Measurements from ENCODE around the gene SPRN.
A peak's percentile ranks its signal among the peaks of the same experiment; 100 is the strongest.

The SPRN gene

DNA sequence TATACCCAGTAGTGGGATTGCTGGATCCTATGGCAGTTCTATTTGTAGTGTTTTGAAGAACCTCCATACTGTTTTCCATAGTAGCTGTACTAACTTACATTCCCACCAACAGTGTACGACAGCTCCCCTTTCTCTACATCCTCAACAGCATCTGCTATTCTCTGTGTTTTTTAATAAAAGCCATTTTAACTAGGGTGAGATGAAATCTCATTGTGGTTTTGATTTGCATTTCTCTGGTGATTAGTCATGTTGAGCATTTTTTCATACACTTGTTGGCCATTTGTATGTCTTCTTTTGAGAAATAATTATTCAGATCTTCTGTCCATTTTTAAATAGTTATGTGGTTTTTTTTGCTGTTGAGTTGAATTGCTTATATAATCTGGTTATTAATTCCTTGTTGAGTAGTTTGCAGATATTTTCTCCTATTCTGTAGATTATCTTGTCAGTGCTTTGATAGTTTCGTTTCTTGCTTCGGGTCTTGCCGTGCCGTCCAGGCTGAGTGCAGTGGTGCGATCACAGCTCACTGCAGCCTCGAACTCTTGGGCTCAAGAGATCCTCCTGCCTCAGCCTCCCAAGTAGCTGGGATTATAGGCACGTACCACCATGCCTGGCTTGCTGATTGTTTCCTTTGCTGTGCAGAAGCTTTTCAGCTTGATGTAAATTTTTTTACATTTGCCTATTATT lies 18.4 kb downstream of the SPRN start:
- DNase-seq (ENCODE audit: low spot score) = no peak

DNA sequence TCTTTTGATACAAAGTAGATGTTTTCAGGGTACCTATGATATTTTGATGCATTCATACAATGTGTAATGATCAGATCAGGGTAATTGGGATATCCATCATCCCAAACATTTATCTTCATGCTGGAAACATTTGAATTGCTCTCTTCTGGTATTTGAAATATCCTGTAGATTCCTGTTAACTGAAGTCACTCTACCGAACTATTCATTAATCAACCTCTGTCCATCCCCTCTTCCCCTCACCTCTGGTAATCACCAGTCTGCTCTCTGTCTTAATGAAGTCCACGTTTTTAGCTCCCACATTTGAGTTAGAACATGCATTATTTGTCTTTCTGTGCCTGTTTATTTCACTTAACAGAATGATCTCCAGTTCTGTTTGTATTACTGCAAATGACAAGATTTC lies 19.2 kb downstream of the SPRN start:
- DNase-seq (ENCODE audit: low spot score) = no peak

DNA sequence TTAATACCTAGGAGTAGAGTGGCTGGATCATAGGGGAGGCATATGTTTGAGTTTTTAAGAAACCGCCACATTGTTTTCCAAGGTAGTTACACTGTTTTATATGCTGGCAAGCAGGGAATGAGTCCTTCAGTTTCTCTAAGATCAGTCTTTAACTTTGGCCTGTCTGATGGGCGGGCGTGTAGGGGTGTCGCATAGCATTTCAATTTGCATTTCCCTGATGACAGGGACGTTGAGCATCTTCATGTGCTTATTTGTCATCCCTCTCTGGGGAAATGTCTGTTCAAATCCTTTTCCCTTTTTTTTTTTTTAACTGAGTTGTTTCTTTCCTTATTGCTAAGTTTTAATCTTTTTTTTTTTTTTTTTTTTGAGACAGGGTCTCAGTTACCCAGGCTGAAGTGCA lies 20.6 kb downstream of the SPRN start:
- no peak for DNase-seq (ENCODE audit: low spot score)

DNA sequence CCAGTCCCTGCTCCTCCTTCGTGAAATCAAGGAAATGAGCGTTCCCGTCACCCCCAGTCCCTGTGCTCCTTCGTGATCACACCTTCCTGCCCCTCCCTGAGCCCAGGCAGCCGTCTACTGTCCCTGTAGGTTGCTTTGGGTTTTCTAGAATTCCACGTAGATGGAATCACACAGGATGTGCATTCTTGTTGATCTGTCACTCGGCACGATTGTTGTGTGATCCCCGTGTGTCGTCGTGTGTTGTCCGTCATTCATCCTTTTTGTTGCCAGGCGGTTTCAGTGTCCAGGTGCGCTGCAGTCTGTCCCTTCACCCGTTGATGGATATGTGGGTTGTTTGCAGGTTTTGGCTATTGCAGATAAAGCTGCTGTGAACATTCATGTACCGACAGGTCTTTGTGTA lies 21.1 kb downstream of the SPRN start:
- no peak for DNase-seq (ENCODE audit: low spot score)

DNA sequence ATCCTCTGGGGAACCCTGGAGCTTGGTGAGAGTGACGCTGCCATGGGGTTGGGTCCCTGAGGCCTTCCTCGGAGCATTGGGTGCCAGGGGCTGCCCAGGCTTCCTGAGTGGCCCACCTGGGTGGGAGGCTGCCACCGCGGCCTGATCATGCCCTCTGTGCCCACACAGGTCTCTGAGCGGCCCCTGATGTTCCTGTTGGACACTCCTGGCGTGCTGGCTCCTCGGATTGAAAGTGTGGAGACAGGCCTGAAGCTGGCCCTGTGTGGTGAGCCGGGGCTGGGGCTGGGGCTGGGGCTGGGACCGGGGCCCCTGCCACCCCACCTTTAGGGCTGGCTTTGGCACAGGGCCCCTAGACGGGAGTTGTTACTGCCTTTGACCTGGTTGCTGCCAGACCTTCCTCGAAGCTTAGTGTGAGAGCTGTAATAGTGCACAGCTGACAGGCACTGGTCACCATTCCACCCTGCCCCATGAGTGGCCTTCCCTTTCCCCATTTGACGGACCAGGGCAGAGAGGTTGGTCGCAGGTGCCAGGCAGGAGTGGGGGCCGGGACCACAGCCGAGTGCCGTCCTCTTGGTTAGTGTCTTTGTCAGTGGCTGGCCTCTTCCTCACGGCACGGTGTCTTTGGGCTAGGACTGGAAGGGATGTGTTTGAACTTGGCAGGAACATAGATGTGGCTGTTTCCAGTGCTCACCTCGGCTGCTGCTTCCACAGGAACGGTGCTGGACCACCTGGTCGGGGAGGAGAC lies 22.3 kb downstream of the SPRN start:
- no peak for DNase-seq (ENCODE audit: low spot score)

DNA sequence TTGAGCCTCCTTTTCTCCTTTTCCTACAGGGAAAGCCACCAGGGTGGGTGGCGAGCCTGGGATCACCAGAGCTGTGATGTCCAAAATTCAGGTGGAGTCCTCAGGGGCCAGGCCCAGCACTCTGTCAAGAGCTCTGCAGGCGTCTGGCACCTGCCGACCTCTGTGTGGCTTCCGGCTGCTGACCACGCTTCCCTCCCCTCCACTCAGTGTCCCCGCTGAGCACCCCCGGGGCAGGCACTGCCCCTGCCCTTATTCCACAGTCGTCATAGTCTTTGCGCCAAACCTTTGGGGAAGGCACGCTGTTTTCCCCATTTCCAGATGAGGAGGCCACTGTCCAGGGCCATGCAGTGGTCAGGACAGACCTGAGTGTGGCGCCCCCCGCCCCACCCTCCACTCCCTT lies 22.9 kb downstream of the SPRN start:
- no peak for DNase-seq (ENCODE audit: low spot score)

DNA sequence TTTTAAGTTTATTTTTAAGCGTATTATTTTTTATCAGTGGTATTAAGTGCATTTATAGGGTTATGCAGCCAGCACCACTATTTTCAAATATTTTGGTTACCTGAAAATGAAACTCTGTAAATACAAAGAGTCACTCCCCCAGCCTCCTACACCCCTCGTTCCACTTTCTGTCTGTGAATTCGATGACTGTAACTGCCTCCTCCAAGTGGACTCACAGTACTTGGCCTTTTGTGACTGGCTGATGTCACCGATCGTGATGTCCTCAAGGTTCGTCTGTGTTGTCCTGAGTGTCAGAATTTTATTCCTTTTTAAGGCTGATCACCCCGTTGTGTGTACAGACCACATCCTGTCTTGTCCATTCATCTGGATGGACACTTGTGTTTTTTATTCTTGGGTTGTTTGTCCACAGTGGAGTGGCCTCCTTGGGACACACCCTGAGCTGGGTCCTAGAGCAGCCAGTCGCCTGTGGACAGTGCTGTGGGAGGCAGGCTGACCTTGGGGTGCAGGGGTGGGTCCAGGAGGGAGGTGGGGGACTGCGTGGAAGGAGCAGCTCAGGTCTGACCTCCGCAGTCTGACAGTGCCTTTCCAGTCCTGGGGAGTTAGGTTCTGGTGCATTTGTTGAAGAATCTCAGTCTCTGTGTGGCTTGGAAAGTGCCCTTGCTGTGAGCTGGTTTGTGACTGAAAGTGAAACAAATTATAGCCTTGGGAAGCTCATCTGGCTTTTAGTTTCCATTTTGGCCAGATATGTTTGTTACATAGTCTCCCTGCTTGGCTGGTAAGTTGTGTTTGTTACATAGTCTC lies 23.6 kb downstream of the SPRN start:
- DNase-seq (ENCODE audit: low spot score) = no peak

DNA sequence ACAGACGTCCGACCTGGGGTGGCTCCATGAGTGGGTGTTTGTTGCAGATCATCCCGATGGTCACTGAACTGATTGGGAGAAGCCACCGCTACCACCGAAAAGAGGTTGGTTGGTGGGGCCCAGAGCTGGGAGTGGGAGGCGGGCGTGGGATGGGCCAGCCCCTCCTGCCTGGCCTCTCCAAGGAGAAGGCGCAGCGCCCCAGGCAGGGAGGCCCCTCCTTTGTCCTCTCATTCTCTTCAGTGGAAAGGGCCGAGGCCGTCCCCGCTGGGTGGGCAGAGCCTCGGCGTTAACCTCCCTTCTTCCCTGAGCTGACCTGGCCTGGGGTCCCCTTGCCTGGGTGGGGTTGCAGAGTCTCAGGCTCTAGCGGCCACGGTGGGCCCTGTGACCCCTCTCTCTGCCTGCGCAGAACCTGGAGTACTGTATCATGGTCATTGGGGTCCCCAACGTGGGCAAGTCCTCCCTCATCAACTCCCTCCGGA lies 25.3 kb downstream of the SPRN start:
- no peak for DNase-seq (ENCODE audit: low spot score)

DNA sequence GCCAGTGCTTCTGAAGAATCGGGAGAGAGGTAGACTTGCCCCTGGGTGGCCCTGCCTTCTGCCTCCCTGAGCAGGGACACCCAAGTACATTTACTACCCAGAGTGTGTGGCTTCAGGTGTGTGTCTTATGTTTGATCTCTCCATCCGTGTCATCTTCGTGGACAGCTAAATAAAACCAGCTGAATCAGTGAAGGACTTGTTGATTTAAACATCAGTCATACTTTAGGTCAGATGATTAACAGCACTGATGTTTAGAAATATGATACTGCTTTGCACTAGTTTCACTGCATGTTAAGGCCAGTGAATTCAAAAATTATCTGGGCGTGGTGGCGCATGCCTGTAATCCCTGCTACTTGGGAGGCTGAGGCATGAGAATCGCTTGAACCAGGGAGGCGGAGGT lies 26.5 kb downstream of the SPRN start:
- DNase-seq (ENCODE audit: low spot score) = no peak

DNA sequence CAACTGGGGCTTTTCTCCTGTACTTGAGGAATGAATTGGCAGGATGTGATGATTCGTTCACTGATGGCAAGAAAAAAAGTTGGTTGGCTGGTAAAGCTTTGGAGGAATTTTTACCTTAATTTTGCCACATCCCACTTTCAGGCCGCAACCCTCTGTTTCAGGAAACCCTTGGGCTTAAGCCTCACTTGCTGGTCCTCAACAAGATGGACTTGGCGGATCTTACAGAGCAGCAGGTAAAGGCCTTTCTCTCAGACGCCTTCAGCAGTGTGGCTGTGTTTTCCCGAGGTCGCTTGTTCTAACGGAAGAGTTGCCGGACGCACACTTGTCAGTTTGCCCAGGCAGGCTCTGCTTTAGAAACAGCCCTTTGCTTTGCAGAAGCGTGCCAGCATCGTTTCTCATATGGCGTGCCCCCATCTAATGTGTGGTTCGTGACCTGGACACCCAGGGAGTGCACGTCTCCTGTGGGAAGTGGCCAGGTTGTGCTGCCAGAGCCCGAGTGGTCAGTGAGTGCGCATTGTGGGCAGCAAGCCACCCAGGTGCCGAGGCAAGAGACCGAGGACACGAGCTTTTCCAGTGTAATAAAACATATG lies 28.3 kb downstream of the SPRN start:
- DNase-seq (ENCODE audit: low spot score) = no peak

DNA sequence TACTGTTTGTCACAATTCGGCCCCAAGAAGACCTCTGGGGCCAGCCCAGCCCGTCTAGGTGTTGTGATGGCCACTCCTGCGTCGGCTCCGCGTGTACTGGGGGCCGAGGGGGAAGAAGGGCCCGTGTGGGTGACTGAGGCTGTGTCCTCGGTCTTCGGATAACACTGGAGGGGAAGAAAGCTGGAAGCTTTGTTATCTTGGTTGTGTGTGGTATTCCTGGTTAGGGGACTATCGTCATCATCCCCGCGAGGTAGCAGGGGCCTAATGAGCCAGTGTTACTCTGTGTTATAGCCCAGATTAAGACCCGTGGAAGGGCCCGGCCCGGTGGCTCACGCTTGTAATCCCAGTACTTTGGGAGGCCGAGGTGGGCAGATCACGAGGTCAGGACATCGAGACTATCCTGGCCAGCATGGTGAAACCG lies 29.6 kb downstream of the SPRN start:
- no peak for DNase-seq (ENCODE audit: low spot score)

DNA sequence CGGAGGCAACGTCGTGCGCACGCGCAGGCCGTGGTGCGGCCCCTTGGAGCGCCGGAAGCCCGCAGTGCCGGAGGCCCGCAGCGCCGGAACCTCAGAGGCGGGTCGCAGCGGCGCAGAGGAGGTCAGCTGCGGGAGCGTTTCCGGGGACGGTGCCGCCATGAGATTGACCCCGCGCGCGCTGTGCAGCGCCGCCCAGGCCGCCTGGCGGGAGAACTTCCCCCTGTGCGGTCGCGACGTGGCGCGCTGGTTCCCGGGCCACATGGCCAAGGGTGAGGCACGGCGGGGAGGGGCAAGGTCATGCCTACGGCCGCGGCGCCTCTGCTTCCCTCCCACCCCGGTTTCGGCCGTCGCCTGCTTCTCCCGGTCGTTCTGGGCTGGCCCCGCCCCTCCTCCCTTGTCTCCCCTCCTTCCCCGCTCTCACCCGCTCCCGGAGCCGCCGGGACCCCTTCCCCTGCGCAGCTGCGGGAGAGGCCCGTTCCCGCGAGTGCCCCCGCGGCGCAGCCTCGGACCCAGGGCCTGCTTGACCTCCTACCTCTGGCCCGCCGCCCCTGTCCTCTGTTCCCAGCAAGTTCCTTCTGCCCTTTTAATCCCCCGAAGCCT lies 30.3 kb downstream of the SPRN start, which contains the start of gene MTG1:
Gene MTG1 (plus strand): TSS at position 94 of the 600 bp plus-strand sequence. CDS start 64 bp downstream, at position 158.
- DNase-seq (ENCODE audit: low spot score) = peak; percentile 95

DNA sequence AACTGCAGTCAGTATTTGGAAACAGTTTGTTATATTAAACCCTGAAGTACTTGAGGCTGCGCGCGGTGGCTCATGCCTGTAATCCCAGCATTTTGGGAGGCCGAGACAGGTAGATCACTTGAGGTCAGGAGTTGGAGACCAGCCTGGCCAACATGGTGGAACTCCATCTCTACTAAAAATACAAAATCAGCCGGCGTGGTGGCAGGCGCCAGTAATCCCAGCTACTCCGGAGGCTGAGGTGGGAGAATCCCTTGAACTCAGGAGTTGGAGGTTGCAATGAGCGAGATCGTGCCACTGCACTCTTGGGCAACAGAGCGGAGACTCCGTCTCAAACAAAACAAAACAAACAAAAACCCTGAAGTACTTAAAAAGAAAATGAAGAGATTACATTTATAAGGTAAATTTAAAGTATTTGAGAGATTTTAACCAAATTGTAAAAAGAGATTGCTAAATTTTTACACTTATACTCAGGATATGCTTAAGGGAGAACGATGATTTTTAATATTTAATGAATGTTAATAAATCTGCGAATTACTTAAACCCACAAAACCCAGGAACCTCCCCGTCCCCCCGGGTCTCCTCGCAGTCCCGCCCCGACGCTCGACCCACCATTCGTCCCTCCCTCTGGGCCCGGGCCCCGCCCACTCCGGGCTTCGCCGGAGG lies 30.9 kb downstream of the SPRN start:
- no peak for DNase-seq (ENCODE audit: low spot score)

DNA sequence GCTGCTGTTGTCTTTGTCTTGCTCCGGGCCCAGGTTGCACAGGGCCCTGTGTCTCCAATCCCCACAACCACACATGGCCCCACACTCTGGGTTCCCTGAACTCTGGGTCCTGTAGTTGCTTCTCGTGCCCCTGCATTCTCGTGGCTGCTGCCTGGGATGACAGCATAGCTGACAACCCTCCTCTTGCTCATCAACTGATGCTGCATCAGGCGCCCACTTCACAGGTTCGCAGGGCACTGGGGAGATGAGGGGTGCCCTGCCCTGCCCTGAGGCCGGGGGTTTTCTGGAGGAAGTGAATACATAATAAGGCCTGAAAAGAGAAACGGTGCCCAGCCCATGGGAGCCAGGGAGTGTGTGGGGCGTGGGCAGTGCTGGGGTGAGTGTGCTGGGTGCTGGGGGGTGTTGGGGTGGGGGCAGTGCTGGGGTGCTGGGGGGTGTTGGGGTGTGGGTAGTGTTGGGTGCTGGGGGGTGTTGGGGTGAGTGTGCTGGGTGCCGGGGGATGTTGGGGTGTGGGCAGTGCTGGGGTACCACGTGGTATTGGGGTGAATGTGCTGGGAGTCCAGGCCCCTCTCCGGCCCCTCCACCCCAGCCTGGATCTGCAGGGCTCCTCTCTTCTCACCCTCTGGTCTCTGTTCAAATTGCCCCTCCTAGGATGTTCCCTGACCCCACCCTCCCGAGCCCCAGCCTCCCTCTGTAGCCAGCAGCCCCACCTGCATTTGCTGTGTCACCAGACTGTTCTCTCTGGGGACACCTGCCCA lies 32.5 kb downstream of the SPRN start:
- no peak for DNase-seq (ENCODE audit: low spot score)

DNA sequence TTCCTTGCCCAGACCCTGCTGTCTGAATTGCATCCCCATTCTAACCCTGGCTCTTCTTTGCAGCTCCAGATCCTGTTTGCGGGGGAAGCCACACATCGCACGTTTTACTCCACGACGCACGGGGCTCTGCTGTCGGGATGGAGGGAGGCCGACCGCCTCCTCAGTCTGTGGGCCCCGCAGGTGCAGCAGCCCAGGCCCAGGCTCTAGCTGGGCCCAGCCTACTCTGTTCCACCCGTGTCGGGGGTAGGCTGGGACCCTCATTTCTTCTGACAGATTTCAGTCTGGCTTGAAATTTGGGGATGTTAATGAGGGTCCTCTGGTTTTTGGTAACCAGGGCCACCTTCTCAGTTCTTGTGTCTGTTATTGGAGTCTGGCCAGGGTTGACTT lies 33.2 kb downstream of the SPRN start:
- DNase-seq (ENCODE audit: low spot score) = no peak

DNA sequence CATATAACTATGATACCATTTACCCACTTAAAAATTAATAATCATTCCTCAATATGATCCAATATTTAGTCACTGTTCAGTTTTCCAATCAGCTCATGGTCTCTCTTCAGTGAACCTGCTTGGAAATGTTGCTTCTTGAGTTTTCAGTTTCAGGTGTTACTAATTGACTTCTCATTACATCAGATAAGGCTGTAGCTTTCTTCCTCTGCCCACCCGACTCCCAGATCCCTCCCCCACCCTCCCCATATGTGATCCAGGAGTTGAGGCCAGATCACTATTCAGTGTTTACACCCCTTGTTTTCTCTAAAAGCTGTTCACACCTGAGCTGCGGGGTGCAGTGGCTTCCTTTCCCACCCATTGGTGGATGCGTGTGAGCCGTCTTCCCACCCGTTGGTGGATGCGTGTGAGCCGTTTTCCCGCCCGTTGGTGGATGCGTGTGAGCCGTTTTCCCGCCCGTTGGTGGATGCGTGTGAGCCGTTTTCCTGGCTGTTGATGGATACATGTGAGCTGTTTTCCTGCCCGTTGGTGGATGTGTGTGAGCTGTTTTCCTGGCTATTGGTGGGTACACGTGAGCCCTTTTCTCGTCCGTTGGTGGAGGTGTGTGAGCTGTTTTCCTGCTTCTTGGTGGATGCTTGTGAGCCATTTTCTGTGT lies 33.7 kb downstream of the SPRN start:
- no peak for DNase-seq (ENCODE audit: low spot score)

DNA sequence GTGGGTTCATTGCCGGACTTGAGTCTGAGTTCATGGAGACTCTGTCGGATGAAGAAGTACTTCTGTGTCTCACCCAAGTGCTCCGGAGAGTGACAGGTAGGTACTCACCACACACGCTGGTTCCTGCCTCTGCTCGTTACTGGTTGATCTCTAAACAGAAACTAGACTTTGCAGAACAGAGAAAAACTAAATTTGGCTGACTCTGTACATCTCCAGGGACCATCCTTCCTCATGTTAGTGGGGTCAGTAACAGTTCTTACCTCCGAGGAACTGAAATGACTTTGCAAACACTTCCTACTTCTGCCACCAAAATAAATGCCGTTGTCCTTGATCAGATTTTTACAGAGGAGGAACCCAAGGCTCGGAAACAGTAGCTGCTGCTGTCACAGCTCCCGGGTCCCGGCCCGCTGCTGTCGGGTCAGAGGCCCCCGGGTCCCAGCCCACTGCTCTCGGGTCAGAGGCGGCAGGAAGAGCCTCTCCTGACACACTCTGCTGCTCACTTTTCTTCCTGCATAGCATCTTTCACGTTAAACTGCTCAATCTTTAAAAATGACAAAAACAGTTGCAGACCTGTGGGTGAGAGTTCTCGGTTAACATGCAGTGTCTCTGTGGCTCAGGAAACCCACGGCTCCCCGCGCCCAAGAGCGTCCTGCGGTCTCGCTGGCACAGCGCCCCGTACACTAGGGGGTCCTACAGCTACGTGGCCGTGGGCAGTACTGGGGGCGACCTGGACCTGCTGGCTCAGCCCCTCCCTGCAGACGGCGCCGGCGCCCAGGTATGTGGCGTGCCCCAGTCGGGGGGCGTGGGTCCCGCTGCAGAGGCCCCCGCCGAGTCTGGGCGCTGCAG lies 35.2 kb downstream of the SPRN start:
- no peak for DNase-seq (ENCODE audit: low spot score)

DNA sequence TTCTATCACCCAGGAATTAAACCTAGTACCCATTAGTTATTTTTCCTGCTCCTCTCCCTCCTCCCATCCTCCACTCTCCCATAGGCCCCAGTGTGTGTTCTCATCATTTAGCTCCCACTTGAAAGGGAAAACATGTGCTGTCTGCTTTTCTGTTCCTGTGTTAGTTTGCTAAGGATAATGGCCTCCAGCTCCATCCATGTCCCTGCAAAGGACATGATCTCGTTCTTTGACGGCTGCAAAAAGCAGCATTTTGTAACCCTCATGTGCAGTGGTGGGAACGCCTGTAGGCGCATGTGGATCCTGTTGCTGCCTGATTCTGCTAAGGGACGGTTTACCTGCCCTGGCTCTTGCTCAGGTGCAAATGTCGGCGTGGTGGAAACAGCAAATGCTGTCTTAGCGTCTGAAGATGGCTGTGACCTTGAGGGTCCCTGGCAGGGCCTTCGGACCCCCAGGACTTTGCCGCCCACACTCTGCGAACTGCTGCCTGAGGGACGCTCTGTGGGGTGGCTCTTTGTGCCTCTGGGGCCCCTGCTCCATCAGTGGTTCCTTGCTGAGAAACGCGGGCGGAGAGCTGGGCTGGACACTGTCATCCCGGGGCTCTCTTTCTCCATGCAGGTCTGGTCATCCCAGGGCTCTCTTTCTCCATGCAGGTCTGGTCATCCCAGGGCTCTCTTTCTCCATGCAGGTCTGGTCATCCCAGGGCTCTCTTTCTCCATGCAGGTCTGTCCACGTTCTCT lies 36.0 kb downstream of the SPRN start:
- DNase-seq (ENCODE audit: low spot score) = no peak

Measured in putamen (tissue), 1 donor.